ENCODE data around the gene UPB1. TPM values are rescaled to one million over a fixed set of nuclear protein-coding genes. Genes with fewer than 3 reads are reported as not detected.

UPB1 gene
- total and polyA plus RNA-seq, 9 of the 15 experiments (the other 6 are each of a cell fraction or from before 2014, with no cell fraction given), result 0.06 to 0.11 TPM; not detected in 7

DNA sequence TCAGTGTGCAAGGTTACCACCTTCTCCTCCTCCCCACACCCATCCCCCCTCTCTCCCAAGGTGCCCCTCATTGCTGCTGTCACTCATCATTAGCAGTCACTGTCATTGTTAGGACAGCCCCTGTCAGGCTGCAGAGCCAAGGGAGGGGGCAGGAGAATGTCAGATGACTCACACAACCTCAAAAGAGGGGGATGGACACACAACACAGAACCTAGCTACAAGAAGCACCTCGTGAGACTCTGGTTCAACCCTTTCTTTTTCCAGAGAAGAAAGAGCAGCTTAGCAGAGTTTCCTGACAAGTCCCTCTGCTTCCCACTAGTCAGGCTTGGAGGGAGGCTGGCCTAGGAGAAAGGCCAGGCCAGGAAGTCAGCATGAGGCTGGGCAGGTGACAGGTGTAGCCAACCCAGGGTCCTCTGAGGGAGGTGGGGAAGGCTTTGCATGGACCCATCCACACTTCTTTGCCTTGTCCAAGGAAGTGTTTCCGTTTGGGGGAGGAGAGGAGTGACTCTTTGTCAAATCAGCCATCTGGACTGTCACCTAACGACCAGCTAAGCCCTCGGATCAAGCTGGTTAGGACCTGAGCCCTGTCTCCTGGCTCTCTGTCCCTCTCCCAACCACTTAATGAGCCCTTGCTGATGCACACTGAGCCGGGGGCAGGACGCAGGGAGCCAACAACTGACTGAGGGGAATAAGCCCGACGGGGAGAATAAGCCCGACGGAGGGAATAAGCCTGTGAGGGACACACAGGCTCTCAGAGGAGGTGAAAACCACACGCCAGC lies 49.5 kb upstream of the UPB1 start (continued):
- no peak for TF ChIP-seq MGA (IDR thresholded peaks at IDR 0.05)
- TF ChIP-seq ZNF354B (CRISPR knock-in tag; IDR thresholded peaks at IDR 0.05), result no peak
- TF ChIP-seq, protein P1, sequence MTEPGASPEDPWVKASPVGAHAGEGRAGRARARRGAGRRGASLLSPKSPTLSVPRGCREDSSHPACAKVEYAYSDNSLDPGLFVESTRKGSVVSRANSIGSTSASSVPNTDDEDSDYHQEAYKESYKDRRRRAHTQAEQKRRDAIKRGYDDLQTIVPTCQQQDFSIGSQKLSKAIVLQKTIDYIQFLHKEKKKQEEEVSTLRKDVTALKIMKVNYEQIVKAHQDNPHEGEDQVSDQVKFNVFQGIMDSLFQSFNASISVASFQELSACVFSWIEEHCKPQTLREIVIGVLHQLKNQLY (CRISPR knock-in tag; conservative IDR thresholded peaks at IDR 0.05), result no peak
- TF ChIP-seq, protein P2, sequence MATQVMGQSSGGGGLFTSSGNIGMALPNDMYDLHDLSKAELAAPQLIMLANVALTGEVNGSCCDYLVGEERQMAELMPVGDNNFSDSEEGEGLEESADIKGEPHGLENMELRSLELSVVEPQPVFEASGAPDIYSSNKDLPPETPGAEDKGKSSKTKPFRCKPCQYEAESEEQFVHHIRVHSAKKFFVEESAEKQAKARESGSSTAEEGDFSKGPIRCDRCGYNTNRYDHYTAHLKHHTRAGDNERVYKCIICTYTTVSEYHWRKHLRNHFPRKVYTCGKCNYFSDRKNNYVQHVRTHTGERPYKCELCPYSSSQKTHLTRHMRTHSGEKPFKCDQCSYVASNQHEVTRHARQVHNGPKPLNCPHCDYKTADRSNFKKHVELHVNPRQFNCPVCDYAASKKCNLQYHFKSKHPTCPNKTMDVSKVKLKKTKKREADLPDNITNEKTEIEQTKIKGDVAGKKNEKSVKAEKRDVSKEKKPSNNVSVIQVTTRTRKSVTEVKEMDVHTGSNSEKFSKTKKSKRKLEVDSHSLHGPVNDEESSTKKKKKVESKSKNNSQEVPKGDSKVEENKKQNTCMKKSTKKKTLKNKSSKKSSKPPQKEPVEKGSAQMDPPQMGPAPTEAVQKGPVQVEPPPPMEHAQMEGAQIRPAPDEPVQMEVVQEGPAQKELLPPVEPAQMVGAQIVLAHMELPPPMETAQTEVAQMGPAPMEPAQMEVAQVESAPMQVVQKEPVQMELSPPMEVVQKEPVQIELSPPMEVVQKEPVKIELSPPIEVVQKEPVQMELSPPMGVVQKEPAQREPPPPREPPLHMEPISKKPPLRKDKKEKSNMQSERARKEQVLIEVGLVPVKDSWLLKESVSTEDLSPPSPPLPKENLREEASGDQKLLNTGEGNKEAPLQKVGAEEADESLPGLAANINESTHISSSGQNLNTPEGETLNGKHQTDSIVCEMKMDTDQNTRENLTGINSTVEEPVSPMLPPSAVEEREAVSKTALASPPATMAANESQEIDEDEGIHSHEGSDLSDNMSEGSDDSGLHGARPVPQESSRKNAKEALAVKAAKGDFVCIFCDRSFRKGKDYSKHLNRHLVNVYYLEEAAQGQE (IDR thresholded peaks at IDR 0.05; ENCODE audit: borderline replicate concordance), result no peak; the same call in 1 of the 2 replicates
- TF ChIP-seq, protein P2 (CRISPR knock-in tag; IDR thresholded peaks at IDR 0.05; ENCODE audit: low read depth), result no peak
- no peak for TF ChIP-seq MCM7 (IDR thresholded peaks at IDR 0.05)

Measured in K562 (cell line).